Ammon's horn (tissue), 1 donor: Measurements from ENCODE around the gene HSD17B1.
"Not testable (repeated sequence)": the region's sequence is repeated elsewhere in the genome, so short reads cannot be mapped to it uniquely, and the experiment has no call there.

ENCODE experiments used
- DNase-seq: peaks from one replicate; pipeline ENCODE4 v3.0.0-alpha.2; 2016; ENCODE audit warnings: low spot score

HSD17B1 gene

DNA sequence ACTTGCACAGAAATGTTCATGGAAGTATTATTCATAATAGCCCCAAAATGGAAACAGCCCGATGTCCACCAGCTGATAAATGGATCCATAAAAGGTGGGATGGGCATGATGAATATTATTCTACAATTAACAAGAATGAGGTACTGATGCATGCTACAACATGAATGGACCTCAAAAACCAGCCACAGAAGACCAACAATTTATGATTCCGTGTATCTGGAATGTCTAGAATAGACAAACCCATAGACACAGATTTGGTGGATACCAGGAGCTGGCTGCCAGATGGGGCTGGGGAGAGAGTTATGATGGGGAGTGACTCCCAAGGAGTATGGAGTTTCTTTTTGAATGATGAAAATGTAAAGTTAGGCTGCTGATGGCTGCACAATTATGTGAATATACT, 27.5 kb upstream of the HSD17B1 start:
- DNase-seq = no peak

DNA sequence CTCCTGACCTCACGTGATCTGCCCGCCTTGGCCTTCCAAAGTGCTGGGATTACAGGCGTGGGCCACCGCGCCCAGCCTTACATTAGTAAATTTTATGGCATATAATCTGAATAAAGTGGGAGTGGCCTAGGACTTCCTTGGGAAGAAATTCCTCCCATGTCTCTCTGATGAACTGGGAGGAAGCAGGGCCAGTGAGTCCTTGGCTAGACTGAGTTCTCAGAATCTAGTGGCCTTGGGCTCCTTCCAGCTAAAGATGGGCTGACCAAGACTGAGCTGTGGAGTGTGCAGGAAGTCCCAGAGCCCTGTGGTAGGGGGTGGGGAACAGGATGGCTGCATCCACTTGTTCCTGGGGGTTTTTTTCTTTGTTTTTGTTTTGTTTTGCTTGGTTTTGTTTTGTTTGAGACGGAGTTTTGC, 26.7 kb upstream of the HSD17B1 start:
- no peak for DNase-seq

DNA sequence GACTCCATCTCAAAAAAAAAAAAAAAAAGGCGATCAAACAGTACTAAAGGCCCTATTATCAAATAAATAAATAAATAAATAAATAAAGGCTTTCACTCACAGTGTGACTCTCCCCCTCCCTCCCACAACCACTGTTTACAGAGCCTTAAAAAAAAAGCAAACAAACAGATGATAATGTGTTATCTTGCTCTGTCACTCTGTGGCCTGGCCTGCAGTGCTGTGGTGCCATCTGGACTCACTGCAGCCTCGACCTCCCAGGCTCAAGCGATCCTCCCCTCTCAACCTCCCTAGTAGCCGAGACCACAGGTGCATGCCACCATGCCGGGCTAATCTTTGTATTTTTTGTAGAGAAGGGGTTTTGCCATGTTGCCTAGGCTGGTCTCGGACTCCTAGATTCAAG, 24.8 kb upstream of the HSD17B1 start:
- DNase-seq = no peak

DNA sequence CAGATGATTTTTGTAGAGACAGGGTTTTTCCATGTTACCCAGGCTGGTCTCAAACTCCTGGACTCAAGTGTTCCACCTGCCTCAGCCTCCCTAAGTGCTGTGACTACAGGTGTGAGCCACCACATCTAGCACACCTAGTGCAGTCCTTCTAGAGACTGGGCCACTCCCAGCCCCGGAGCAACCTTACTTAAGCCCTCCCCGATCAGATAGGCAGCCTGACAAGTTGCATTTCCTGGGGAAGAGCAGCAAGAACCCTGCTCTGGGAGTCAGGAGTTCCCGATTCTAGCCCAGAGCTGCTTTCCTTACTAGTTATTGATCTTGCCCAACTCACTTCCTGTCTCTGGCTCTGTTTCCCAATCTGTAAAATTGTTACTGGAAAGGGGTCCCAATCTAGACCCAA, 23.7 kb upstream of the HSD17B1 start:
- DNase-seq = no peak

DNA sequence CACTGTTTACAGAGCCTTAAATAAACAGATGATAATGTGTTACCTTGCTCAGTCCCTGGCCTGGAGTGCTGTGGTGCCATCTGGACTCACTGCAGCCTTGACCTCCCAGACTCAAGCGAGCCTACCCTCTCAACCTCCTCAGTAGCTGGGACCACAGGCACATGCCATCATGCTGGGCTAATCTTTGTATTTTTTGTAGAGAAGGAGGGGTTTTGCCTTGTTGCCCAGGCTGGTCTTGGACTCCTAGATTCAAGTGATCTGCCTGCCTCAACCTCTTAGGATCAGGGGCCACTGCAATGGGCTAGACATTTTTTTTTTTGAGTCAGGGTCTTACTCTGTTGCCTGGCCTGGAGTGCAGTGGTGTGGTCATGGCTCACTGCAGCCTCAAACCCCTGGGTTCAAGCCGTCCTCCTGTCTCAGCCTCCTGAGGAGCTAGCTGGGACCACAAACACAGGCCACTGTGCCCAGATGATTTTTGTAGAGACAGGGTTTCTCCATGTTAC, 21.7 kb upstream of the HSD17B1 start:
- no peak for DNase-seq

DNA sequence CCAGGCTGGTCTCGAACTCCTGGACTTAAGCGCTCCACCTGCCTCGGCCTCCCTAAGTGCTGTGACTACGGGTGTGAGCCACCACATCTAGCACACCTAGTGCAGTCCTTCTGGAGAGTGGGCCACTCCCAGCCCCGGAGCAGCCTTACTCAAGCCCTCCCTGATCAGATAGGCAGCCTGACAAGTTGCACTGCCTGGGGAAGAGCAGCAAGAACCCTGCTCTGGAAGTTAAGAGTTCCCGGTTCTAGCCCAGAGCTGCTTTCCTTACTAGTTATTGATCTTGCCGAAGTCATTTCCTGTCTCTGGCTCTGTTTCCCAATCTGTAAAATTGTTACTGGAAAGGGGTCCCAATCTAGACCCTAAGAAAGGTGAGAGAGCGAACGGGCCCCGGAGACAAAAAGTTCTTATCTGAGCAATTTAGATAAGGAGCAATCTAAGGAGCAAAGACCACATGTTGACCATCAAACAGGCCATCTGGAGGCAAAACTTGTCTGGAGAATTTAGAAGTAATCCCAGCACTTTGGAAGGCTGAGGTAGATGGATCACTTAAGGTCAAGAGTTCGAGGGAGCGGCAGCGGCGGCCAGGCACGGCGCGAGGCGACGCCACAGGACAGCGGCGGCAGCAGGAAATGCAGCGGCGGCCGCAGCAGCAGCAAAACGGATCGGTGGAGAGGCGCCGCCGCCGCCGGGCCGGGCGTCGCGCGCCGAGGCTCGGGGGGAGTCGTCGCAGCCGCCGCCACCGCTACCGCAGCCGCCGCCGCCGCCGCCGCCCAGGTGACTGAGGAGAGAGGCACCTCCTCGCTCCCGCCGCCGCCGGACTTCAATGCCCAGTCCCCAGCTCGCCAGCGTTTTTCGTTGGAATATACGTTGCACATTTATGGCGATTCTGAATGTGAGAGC, 21.0 kb upstream of the HSD17B1 start:
- peak; percentile 80 for DNase-seq

DNA sequence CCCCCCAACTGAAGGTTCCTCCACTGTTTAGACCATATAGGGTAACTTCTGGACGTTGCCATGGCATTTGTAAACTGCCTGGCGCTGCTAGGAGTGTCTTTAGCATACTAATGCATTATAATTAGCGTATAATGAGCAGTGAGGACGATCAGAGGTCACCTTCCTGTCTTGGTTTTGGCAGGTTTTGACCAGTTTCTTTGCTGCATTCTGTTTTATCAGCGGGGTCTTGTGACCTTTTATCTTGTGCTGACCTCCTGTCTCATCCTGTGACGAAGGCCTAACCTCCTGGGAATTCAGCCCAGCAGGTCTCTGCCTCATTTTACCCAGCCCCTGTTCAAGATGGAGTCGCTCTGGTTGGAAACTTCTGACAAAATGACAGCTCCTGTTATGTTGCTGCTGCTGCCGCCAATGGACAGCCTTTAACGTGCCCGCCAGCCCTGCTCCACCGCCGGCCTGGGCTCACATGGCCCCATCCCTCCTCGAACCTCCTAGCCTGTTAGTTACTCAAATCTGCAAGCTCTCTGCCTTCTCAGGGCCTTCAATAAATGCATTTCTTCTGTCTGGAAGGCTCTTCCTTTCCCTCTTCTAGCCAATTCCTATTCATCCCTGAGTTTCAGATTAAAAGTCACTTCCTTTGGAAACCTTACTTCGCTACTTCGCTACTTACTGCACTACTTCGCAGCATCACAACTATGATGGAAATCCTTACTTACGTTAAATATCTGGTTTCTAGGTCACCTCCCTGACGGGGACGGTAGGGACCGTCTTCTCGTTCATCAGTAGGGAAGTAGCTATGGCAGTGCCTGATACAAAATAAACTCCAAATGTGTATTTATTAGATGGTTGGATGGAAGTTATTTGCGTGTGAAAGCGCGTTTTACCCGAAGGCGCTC, 17.3 kb upstream of the HSD17B1 start:
- no peak for DNase-seq

DNA sequence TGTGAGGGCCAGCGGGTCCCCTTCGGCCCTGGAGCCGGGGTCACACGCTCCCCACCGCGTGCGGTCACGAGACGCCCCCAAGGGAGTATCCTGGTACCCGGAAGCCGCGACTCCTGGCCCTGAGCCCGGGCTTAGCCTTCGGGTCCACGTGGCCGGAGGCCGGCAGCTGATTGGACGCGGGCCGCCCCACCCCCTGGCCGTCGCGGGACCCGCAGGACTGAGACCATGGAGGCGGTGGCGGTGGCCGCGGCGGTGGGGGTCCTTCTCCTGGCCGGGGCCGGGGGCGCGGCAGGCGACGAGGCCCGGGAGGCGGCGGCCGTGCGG, 16.7 kb upstream of the HSD17B1 start, which contains the start of gene NAGLU:
Gene NAGLU (plus strand): TSS at position 194 of the 324 bp plus-strand sequence. CDS start 32 bp downstream, at position 226.
- DNase-seq = peak; percentile 92

DNA sequence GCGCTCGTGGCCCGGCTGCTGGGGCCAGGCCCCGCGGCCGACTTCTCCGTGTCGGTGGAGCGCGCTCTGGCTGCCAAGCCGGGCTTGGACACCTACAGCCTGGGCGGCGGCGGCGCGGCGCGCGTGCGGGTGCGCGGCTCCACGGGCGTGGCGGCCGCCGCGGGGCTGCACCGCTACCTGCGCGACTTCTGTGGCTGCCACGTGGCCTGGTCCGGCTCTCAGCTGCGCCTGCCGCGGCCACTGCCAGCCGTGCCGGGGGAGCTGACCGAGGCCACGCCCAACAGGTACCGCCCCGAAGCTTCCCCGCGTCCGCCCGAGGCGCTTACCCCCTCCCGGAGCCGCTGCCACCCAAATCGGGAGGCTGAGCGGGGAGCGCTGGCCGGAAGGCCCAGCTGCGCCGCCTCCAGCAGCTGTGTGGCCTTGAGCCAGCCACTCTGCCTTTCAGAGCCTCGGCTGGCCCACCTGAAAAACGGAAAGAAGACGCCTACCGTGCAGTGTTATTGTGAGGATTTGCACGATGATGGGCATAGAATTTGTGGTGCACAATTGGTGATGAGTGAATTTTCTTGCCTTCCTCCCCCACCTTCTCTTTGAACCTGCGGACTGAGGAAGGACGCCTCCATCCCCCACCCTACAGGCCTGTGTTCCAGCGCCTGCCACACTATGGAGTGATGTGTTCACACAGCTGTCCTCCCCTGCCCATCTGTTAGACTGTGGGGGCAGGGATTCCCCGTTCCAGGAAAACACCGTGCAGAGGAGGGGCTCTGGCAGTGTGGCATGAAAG, 16.2 kb upstream of the HSD17B1 start:
- DNase-seq = peak; percentile 77

DNA sequence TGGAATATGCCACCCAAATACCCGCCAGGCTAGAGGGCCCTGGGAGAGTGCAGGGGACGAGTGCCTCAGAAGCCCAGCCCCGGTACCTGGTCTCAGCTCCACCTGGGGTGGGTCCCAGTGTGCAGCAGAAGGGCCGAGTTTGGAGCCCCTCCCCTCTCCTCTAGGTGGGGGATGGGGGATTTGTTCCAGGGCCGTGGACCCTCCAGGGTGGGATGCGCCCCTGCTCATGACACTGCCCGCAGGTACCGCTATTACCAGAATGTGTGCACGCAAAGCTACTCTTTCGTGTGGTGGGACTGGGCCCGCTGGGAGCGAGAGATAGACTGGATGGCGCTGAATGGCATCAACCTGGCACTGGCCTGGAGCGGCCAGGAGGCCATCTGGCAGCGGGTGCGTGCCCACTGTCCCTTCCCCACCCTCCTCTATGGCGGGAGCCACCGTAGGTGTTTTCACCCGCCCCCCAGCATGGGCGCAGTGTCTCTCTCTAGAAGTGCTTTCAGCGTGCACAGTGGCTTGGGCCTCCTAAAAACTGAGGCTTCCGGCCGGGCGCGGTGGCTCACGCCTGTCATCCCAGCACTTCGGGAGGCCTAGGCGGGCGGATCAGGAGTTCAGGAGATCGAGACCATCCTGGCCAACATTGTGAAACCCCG, 15.4 kb upstream of the HSD17B1 start:
- DNase-seq = no peak

DNA sequence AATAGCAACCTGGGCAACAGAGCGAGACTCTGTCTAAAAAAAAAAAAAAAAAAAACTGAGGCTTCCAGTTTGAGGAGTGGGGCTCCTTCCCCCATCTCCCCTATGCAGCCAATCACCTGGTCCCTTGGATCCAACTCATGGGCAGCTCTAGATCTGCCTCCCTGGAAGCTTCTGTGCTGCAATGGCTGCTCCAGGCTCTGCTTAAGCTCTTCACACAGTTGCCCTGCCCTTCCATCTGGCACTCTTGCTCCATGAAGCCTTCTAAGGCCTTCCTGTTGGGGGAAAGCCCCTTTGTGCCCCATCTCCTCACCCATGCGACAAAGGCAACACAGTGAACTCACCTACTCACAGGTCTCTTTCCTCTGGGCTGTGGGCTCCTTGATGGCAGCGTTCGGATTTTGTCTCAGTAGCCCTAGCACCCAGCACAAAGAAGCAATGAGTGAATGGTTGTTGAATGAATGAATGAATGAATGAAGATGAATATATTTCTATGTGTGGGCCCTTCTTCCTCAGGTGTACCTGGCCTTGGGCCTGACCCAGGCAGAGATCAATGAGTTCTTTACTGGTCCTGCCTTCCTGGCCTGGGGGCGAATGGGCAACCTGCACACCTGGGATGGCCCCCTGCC, 14.8 kb upstream of the HSD17B1 start:
- no peak for DNase-seq

DNA sequence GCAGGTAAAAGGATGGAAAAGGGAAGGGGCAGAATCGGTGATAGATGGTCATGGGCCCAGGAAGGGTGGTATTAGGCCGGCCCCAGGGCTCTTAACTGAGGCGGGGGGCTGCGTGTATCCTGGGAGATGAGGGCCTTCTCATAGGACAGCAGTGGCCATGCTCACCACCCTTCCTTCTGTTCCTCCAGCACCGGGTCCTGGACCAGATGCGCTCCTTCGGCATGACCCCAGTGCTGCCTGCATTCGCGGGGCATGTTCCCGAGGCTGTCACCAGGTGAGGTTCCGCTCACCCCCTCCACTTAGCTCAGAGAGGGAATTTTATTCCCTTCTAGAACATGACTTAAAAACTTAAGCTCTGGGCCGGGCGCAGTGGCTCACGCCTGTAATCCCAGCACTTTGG, 14.2 kb upstream of the HSD17B1 start:
- DNase-seq = no peak

DNA sequence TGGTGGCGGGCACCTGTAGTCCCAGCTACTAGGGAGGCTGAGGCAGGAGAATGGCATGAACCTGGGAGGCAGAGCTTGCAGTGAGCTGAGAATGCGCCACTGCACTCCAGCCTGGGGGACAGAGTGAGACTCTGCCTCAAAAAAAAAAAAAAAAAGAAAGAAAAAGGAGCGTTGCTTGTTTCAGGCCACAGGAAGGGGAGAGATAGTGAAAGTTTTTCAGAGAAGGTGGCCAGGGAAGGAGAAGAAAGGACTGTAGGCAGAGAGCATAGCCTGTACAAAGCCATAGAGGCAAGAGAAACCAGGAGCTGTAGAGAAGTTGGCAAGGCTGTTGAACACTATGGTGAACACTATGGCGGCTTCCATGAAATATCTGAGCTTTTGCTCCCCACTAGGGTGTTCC, 12.2 kb upstream of the HSD17B1 start:
- DNase-seq = not testable (repeated sequence)

DNA sequence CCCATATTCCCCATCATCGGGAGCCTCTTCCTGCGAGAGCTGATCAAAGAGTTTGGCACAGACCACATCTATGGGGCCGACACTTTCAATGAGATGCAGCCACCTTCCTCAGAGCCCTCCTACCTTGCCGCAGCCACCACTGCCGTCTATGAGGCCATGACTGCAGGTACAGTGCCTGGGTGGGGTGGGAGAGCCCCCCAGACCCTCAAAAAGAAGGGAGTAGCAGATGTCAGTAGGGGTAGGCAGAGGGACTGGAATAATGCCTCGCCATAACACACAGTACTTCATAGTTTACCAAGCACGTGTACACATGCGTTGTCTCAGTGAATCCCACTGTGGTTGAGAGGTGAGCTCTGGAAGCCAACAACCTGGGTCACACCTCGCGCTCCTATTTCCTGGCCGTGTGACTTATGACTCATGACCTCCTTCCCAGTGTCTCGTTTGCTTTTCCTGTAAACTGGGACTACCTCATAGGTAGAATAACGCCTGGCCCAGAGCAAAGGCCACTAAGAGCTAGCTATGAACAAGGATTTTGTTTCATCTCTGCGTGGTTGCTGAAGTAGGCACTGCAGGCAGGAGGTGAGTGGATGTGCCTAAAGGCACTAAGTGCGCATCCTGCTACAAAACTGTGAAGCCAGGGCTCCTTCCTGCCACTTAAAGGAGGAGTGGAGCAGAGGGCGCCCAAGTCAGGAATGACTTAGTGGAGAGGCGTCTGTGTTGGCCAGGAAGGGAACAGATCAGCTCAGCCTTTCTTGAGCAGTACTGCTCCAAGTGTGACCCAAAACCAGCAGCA, 11.5 kb upstream of the HSD17B1 start:
- no peak for DNase-seq

DNA sequence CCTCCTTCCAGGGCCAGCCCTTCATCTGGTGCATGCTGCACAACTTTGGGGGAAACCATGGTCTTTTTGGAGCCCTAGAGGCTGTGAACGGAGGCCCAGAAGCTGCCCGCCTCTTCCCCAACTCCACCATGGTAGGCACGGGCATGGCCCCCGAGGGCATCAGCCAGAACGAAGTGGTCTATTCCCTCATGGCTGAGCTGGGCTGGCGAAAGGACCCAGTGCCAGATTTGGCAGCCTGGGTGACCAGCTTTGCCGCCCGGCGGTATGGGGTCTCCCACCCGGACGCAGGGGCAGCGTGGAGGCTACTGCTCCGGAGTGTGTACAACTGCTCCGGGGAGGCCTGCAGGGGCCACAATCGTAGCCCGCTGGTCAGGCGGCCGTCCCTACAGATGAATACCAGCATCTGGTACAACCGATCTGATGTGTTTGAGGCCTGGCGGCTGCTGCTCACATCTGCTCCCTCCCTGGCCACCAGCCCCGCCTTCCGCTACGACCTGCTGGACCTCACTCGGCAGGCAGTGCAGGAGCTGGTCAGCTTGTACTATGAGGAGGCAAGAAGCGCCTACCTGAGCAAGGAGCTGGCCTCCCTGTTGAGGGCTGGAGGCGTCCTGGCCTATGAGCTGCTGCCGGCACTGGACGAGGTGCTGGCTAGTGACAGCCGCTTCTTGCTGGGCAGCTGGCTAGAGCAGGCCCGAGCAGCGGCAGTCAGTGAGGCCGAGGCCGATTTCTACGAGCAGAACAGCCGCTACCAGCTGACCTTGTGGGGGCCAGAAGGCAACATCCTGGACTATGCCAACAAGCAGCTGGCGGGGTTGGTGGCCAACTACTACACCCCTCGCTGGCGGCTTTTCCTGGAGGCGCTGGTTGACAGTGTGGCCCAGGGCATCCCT, 9.3 kb upstream of the HSD17B1 start:
- DNase-seq = no peak

DNA sequence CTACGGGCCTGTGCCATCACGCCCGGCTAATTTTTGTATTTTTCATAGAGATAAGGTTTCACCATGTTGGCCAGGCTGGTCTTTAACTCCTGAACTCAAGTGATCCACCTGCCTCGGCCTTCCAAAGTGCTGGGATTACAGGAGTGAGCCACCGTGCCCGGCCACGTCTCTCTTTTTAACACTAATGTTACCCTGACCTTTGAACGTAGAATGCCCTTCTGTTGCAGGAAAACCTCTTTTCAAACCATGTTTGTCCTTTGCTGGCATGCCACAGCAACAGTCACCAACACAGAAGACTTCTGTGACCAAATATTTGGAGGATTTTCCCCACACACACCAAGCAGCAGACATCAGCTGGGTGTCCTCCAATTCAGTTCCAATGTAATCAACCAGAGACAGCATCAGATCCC, 7.8 kb upstream of the HSD17B1 start:
- DNase-seq = no peak

DNA sequence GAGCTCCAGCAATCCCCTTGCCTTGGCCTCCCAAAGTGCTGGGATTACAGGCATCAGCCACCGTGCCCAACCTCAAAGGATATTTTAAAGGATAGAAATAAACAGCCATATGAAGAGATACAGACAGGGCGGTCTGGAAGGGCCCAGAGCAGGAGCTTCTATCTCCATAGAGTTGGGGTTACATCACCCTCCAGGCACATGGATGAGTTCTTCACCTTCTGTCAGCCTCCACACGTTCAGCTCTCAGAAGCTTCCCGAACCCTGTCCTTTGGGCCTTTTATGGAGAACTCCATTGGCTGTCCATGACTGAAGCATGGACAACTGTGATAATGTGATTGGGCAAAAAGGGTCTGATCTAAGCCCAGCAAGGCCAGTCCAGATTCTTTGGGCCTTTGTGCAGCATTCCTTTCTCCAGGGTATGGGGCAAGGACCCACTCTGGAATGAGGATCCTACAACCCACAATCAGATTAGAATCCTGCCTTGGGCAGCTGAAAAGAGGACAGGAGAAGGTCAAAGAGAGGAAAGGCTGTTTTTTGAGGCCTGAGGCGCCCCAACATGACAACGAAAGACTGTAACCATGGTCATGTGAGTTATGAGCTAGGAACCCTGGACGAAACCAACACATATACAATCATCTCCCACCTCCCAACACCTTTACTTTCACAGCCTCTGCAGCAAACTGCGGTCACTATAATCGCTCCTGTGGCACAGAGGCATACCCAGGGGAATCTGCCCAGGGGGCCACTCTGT, 6.8 kb upstream of the HSD17B1 start:
- DNase-seq = not testable (repeated sequence)

DNA sequence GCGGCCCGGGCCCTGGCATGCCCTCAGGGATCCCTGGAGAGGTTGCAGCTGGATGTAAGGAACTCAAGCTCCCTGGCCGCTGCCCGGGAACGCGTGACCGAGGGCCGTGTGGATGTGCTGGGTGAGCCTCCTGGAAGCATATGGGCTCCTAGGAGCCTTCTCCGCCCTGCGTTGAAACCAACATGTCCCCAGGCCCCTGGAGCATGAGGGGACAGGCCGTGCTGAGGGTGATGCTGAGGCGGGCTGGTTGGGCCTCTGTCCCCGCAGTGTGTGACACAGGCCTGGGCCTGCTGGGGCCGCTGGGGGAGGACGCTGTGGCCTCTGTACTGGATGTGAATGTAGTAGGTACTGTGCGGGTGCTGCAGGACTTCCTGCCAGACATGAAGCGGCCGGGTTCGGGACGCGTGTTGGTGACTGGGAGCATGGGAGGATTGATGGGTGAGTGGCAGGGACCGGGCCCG, 5.7 kb upstream of the HSD17B1 start:
- DNase-seq = no peak
